Heart left ventricle (tissue), 16 donors: Measurements from ENCODE around the gene RBM26. TPM values are rescaled to one million over a fixed set of nuclear protein-coding genes. Genes with fewer than 3 reads are reported as not detected.

Experiments used
- ATAC-seq, 4 donors: fragments of 200-7000 bp; cut with Tn5 transposase; one replicate each; pipeline ENCODE4 v1.9.1; 2020 to 2022; ENCODE audit warnings: moderate library complexity in 4 of 4, mild to moderate bottlenecking in 3 of 4, moderate number of reproducible peaks in 1 of 4
- DNase-seq, 5 donors: peaks; one replicate each; pipeline ENCODE4 v3.0.0-alpha.2; 2020
- H3K27ac ChIP-seq, 12 donors: fragments of 200-600 bp; sonication (generic) in 4 of 12; one replicate each; pipeline versions ENCODE4 v1.5.0 to v1.8.0; 2016 to 2022; ENCODE audit warnings: mild to moderate bottlenecking in 2 of 12
- H3K27me3 ChIP-seq, 9 donors: fragments of 200-600 bp; sonication (generic) in 2 of 9; one replicate each; pipeline versions ENCODE4 v1.5.1 to v1.8.0; 2016 to 2022; ENCODE audit warnings: mild to moderate bottlenecking in 3 of 9
- H3K36me3 ChIP-seq, 9 donors: fragments of 200-600 bp; sonication (generic) in 2 of 9; one replicate each; pipeline versions ENCODE4 v1.5.0 to v1.8.0; 2018 to 2022; ENCODE audit warnings: mild to moderate bottlenecking in 2 of 9
- H3K4me1 ChIP-seq, 12 donors: fragments of 200-600 bp; sonication (generic) in 4 of 12; one replicate each; pipeline versions ENCODE4 v1.5.0 to v1.8.0; 2016 to 2022; ENCODE audit warnings: mild to moderate bottlenecking in 3 of 12
- H3K4me3 ChIP-seq, 12 donors: fragments of 200-600 bp; sonication (generic) in 4 of 12; one replicate each; pipeline versions ENCODE4 v1.5.0 to v1.8.0; 2017 to 2022; ENCODE audit warnings: mild to moderate bottlenecking in 9 of 12, moderate library complexity in 4 of 12
- H3K9me3 ChIP-seq, 12 donors: fragments of 200-600 bp; sonication (generic) in 4 of 12; one replicate each; pipeline versions ENCODE4 v1.5.0 to v1.8.0; 2016 to 2022; ENCODE audit warnings: mild to moderate bottlenecking in 1 of 12
- POLR2A ChIP-seq, 2 donors: fragments of 450-650 bp; IDR thresholded peaks; one replicate each; pipeline ENCODE4 v1.6.1; 2017; ENCODE audit warnings: antibody characterized with exemption in 2 of 2, mild to moderate bottlenecking in 2 of 2, moderate library complexity in 2 of 2
- WGBS, 4 donors: extraction: QIAGEN DNeasy Blood & Tissue Kit in 2 of 4; methylation state at CpG; one replicate each; pipeline versions ENCODE4 v1.1.5 to v1.1.7; 2013 to 2018; 5-methylcytosine and 5-hydroxymethylcytosine counted together
- intact Hi-C, 10 donors: fragments of 100-400 bp; cut with DNase I; formaldehyde crosslinking; loops; one replicate each; pipeline versions ENCODE4 v1.11.1 to v1.14.2; 2022
- polyA plus RNA-seq, 2 donors: library from polyadenylated mRNA; stranded (reverse); fragments of 200-250 nt; gene quantifications; one replicate each; pipeline ENCODE4 v1.2.3, GENCODE V29; 2013
- total RNA-seq, 9 donors: library from RNA; depleted of rRNA in 2 of 9; stranded (reverse); fragments of >200 nt in 2 of 9; fragmentation: NEBNext Ultra II Directional in 3 of 9; extraction: Animal tissue kit (Norgen Biotek cat#: 25700) in 3 of 9; gene quantifications; one replicate each; pipeline versions ENCODE4 v1.1.0 to v1.2.4, GENCODE V29; 2016 to 2023
- TF ChIP-seq, protein P1 (sequence below), 12 donors: fragments of 200-600 bp; sonication (generic) in 4 of 12; IDR thresholded peaks; one replicate each; pipeline versions ENCODE4 v1.5.0 to v1.8.0; 2018 to 2022; ENCODE audit warnings: antibody characterized with exemption in 12 of 12, mild to moderate bottlenecking in 5 of 12
- donor health status: ischemic (EF 13 %, LVEDD 7.1; RV severe dilation, severe dysfunction).
- donor health status: healthy with polysubstance abuse.
- donor health status: DM: no; HTN: yes; CAD: no.
- donor health status: DM: no; HTN: no; CAD: no.
- donor health status: ischemic (EF 25% LVEDD 6.9; RV normal size, moderate dysfunction).
- donor health status: ischemic (EF 25% LVEDD 5.7; RV mildly dilated, moderate dysfunction).
- donor health status: healthy.
- donor health status: DM: yes; HTN: yes; CAD: no.
- donor health status: ischemic (EF 35%, LVEDD 5.7; RV mildly dilated, moderate dysfunction).
- donor health status: nonischemic (EF 11% LVEDD 7.7; RV severe dilation, severe dysfunction).
- donor health status: DM: yes; HTN: yes; CAD: no.
- donor health status: PGD.
- donor health status: ischemic (EF 29% LVEDD 5.4; RV normal size, mild dysfunction).
- donor health status: nonischemic (EF 23%, LVEDD 6.1; RV moderate dilation, normal function).

Gene RBM26
- total and polyA plus RNA-seq, 11 donors, result 11.5 to 28.4 (median 20.8) TPM

DNA sequence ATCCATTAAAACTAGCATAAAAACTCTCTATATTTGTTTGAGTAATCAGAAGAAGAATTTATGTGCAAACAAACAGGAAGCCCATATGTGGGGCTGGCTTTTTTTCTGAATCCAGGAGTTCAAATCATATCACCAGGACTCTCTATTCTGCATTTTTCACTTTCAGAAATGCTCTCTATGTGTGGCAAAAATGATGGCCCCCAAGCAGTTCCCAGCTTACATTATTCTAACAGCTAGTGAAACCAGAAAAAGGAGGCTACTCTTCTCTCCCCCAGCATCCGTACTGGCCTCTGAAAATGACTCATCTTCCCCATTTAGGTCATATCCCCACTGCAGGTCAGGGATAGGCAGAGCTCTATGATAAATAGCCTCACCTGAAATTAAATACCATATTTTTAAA is 20.4 kb downstream of the RBM26 start:
- Histone ChIP-seq H3K9me3 (no peaks in the 10 kb centered on the region), H3K4me1 (peaks cover 0 to 65% (median 22%) of the 10 kb centered on the region in 12 donors), H3K36me3 (no peaks in the 10 kb centered on the region), H3K27me3 (no peaks in the 10 kb centered on the region), H3K4me3 (no peak overlapping the region), H3K27ac (no peak overlapping the region)
- 20 to 28% (median 27%) methylated on average over 1 of the region's 1 CpG for WGBS, 4 donors
- ATAC-seq (peak in 3 of 4 donors; percentile 56 to 76 (median 72)), DNase-seq (no peak)
- TF ChIP-seq, protein P1, sequence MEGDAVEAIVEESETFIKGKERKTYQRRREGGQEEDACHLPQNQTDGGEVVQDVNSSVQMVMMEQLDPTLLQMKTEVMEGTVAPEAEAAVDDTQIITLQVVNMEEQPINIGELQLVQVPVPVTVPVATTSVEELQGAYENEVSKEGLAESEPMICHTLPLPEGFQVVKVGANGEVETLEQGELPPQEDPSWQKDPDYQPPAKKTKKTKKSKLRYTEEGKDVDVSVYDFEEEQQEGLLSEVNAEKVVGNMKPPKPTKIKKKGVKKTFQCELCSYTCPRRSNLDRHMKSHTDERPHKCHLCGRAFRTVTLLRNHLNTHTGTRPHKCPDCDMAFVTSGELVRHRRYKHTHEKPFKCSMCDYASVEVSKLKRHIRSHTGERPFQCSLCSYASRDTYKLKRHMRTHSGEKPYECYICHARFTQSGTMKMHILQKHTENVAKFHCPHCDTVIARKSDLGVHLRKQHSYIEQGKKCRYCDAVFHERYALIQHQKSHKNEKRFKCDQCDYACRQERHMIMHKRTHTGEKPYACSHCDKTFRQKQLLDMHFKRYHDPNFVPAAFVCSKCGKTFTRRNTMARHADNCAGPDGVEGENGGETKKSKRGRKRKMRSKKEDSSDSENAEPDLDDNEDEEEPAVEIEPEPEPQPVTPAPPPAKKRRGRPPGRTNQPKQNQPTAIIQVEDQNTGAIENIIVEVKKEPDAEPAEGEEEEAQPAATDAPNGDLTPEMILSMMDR (IDR thresholded peaks at IDR 0.05), result no peak
- intact Hi-C loops, result no loop called here

DNA sequence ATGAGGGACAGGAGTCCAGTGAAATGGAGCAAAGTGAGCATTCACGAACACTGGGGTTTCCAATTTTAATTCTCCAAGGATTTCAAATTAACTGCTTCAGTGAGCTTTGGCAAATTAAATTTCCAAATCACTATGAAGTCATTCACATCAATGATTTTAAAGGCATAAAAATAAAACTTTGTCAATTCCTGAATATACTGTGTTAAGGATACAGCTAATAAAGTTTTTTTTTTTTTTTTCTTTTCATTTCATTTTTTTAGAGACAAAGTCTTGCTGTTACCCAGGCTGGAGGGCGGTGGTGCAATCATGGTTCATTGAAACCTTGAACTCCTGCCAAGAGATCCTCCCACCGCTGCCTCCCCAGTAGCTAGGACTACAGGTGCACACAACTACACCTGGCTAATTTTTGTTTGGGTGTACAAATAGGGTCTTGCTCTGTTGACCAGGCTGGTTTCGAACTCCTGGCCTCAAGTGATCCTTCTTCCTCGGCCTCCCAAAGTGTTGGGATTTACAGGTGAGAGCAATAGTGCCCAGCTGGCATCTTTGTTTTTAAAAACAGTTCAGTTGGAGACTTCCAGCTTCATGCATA is 21.9 kb downstream of the RBM26 start:
- DNase-seq, result no peak
- TF ChIP-seq, protein P1 (IDR thresholded peaks at IDR 0.05), result no peak
- TF ChIP-seq POLR2A (IDR thresholded peaks at IDR 0.05), result no peak
- H3K27me3 ChIP-seq, result no peaks in the 10 kb centered on the region
- ATAC-seq, result no peak
- no peak overlapping the region for H3K27ac ChIP-seq
- H3K4me3 ChIP-seq, result no peak overlapping the region
- WGBS, 4 donors, result 96 to 97% (median 97%) methylated on average over 5 of the region's 5 CpGs
- H3K36me3 ChIP-seq, result no peaks in the 10 kb centered on the region
- intact Hi-C loops, result no loop called here
- H3K4me1 ChIP-seq, result peaks cover 0 to 60% (median 24%) of the 10 kb centered on the region in 12 donors
- H3K9me3 ChIP-seq, result no peaks in the 10 kb centered on the region

DNA sequence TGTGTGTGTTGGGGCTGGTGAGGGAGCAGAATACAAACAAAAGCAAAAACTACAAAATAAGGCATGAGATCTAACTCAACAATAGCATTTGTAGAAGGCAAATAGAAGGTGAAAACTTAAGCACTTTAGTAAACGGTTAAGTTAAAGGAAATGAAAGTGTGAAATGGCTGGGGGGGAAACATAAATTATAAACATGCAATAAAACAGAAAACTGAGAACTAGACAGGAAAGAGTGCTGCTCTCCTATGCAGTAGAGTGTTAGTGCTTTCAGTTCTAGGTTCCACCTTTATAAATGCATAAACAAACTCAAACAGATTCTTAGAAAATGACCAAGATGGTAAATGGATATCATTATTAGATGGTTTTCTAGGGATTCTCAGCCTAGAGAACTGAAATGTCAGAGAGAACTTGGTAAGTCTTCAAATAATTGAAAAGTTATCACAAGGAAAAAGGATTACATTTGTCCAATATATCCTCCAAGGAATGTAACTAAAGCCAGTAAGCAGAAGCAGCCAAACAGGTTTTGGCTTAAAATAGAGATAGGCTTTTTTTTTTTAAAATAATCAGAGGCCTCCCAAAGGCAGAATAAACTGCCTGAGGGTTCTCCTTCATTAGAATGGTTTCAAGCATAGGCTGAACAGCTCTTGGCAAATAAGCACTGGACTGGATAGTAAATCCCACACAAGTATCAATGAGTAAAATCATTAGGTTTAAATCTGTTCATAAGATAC is 23.3 kb downstream of the RBM26 start:
- Histone ChIP-seq H3K4me1 (peaks cover 0 to 58% (median 21%) of the 10 kb centered on the region in 12 donors), H3K27ac (peak overlapping the region in 1 of 12 donors; percentile 12), H3K36me3 (peaks cover 0 to 11% (median 9%) of the 10 kb centered on the region in 9 donors), H3K4me3 (no peak overlapping the region), H3K27me3 (no peaks in the 10 kb centered on the region), H3K9me3 (no peaks in the 10 kb centered on the region)
- intact Hi-C loops, result no loop called here
- 44 to 59% (median 48%) methylated on average over 1 of the region's 1 CpG for WGBS, 4 donors
- ATAC-seq, result no peak
- TF ChIP-seq, protein P1 (IDR thresholded peaks at IDR 0.05), result no peak
- TF ChIP-seq POLR2A (IDR thresholded peaks at IDR 0.05), result no peak
- DNase-seq, result no peak

DNA sequence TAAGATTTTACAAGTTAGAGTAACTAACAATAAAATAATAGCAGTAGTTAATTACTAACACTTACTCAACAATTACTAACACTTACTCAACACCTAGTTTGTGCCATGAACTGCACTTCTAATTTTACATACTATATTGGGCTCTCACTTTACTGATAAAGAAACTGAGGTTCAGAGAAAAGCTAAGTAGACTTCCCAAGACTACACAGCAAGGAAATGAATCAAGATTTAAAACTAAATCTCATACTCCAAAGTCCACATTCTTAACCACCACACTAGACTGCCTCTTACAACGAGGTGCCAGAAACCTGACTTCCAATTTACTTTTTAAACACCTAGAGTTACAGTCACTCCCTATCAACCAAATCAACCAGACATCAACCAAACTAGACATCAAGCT is 25.1 kb downstream of the RBM26 start:
- Histone ChIP-seq H3K36me3 (peaks cover 2 to 28% (median 26%) of the 10 kb centered on the region in 9 donors), H3K9me3 (no peaks in the 10 kb centered on the region), H3K27ac (no peak overlapping the region), H3K27me3 (no peaks in the 10 kb centered on the region), H3K4me3 (no peak overlapping the region), H3K4me1 (peaks cover 0 to 44% (median 15%) of the 10 kb centered on the region in 12 donors)
- TF ChIP-seq POLR2A (IDR thresholded peaks at IDR 0.05), result no peak
- TF ChIP-seq, protein P1 (IDR thresholded peaks at IDR 0.05), result no peak
- intact Hi-C loops, result no loop called here
- ATAC-seq (no peak), DNase-seq (no peak)
- WGBS, 4 donors, result 85 to 98% (median 90%) methylated on average over 1 of the region's 1 CpG
